Suprapubic skin (tissue), 4 donors: ENCODE results near the gene UNC119.

Experiments used
- POLR2A ChIP-seq, 2 donors: fragments of 450-650 bp; IDR thresholded peaks; one replicate each; pipeline ENCODE4 v1.6.1; 2017; ENCODE audit warnings: antibody characterized with exemption in 2 of 2, mild to moderate bottlenecking in 2 of 2, moderate library complexity in 2 of 2
- POLR2AphosphoS5 ChIP-seq, 3 donors: sonication (generic); formaldehyde crosslinking; IDR thresholded peaks; one replicate each; pipeline ENCODE4 v1.6.1; 2017; ENCODE audit warnings: antibody characterized with exemption in 3 of 3
- TF ChIP-seq, protein P1 (sequence below), 2 donors: fragments of 200-600 bp in 1 of 2; fragments of 450-650 bp in 1 of 2; sonication (generic) in 1 of 2; IDR thresholded peaks; one replicate each; pipeline ENCODE4 v1.5.1; 2016 to 2019; ENCODE audit warnings: antibody characterized with exemption in 2 of 2, mild to moderate bottlenecking in 1 of 2, moderate library complexity in 1 of 2

DNA sequence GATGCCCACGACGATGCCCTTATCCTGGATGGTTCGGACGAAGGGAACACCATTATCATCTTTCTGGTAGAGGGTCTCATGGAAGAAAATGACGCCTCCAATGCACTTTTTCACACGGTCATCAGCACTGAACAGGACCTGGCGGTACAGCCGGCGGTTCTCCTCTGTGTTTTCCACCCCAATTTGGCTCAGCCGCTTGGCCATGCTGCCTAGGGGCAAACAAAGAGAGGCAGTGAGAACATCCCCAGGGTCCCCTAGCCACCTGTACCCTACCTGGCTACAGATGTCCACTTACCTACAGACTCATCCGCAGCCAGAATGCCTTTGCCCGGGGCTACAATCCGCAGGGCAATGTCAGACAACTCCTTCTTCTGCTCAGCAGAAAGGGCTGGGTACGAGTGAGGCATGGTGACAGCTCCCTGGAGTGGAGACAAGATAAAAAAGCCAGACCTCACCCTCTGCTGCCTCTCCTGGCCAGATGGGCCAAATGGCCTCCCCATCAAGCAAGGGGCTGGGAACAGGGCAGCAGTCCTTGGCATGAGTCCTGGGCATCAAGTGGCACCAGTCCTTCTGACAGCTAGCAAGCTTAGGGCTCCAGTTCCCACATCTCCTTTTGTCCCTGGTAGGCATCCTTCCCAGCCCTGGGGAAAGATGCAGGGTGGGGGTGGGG, 22.8 kb upstream of the UNC119 start:
- TF ChIP-seq, protein P1, sequence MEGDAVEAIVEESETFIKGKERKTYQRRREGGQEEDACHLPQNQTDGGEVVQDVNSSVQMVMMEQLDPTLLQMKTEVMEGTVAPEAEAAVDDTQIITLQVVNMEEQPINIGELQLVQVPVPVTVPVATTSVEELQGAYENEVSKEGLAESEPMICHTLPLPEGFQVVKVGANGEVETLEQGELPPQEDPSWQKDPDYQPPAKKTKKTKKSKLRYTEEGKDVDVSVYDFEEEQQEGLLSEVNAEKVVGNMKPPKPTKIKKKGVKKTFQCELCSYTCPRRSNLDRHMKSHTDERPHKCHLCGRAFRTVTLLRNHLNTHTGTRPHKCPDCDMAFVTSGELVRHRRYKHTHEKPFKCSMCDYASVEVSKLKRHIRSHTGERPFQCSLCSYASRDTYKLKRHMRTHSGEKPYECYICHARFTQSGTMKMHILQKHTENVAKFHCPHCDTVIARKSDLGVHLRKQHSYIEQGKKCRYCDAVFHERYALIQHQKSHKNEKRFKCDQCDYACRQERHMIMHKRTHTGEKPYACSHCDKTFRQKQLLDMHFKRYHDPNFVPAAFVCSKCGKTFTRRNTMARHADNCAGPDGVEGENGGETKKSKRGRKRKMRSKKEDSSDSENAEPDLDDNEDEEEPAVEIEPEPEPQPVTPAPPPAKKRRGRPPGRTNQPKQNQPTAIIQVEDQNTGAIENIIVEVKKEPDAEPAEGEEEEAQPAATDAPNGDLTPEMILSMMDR (IDR thresholded peaks at IDR 0.05): no peak
- TF ChIP-seq POLR2AphosphoS5 (IDR thresholded peaks at IDR 0.05) (no peak), POLR2A (IDR thresholded peaks at IDR 0.05) (no peak)
